ENCODE results near the gene SUSD3.

SUSD3 gene

GRCh38 chr9:93076101-93076791 is 17.7 kb downstream of the SUSD3 start:
- no peak for DNase-seq (ENCODE audit: low read depth in 2 of 2)

- no peak for DNase-seq (ENCODE audit: low read depth in 2 of 2)
Observed at GRCh38 chr9:93076792-93077128, 18.3 kb downstream of the SUSD3 start.

DNA sequence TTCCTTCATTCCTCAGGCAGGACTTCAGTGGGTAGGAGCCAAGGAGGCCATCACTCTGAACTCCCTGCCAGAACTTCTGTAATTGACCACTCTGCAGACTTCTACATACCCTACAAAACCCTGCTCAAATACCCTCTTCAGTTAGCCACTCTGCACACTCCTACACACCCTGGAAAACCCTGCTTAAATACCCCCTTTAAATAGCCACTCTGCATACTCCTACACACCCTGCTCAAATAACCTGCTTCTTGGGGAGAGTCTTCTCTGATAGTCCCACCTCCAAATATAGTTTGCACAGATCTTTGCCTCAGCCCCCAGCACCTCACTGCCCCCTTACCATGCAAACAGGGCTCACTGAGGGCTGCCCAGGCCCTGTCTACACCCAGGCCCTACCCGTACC is 18.9 kb downstream of the SUSD3 start:
- DNase-seq (ENCODE audit: low read depth in 2 of 2), result no peak

DNA sequence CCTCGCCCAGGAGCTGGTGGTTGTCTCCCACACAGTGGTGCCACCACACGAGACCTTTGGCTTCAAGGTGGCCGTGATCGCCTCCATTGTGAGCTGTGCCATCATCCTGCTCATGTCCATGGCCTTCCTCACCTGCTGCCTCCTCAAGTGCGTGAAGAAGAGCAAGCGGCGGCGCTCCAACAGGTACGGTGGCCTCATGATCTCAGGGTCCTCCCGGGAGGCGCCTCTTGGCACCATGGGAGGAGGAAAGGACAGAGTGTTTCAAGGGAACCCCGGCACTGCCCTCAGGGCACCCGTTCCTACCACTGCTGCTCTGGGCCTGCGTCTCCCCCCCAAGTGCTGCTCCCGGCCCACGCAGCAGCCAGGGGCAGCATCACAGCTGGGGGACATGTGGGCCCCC is 19.3 kb downstream of the SUSD3 start:
- DNase-seq (ENCODE audit: low read depth in 2 of 2), result no peak

GRCh38 chr9:93079371-93079770 is 20.9 kb downstream of the SUSD3 start:
- no peak for DNase-seq (ENCODE audit: low read depth in 2 of 2)

DNA sequence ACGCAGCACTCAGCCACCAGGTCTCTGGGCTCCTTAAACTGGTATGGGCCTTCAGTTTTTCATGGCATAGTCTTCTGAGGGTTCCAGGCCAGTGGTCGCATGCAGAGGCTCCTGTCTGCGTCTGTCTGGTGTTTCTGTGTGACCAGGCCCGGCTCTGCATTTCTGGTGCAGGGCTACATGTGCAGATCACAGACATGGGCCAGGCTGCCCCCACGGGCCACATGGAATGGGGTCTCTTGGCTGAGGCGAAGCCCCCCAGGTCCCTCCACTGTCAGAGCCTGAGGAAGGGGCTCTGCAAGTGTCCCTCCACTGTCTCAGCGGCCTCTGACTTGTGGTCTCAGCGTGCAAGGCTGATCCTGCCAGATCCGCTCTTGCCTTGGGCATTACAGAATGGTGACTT is 21.9 kb downstream of the SUSD3 start:
- no peak for DNase-seq (ENCODE audit: low read depth in 2 of 2)

DNA sequence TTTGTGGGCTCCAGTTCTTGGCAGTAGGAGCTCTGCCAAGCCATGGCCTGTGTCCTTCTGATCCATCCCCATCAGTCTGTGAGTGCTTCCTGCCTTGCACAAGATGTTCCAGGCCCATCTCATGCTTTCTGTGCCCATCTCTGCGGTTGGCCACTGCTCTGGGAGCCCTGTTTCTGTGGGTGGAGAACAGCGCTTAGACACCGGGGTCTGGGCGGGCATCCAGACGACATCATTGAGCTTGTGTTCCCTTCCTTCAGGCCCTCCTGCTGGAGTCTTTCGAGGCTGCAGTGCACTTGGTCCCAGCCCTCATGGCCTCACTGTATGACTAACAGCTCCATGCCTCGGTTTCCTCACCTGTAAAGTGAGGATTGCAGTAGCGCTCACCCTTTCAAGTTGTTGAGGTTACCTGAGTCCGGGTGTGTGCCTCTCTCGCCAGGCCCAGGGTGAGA is 22.6 kb downstream of the SUSD3 start:
- DNase-seq (ENCODE audit: low read depth in 2 of 2), result no peak

GRCh38 chr9:93081931-93082330 is 23.4 kb downstream of the SUSD3 start:
- DNase-seq (ENCODE audit: low read depth in 2 of 2), result no peak

DNA sequence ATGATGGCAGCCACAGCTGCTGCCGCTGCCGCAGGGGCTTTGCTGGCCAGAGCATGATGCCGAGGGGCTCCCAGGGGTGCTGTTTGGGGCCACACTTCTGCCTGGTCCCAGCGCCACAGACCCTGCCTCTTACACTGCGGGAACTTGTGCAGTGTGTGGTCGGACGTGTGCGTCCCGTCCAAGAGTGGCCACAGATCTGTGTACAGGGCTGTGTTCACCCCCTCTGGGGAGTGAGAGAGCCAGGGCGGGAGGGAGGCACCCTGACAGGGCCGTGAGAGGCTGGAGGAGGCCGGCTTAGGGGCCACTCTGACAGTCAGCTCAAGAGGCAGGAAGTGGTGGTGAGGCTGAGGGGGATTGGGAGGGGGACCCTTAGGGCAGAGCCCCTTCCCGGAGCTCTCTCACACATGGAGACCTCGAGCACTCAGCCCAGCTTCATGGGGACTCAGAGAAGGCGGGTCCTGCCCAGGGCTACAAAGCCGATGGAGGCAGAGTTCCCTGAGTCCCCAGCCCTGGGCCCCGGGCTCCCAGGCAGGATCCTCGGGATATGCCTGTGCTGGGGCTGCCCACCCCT is 24.4 kb downstream of the SUSD3 start:
- no peak for DNase-seq (ENCODE audit: low read depth in 2 of 2)

DNA sequence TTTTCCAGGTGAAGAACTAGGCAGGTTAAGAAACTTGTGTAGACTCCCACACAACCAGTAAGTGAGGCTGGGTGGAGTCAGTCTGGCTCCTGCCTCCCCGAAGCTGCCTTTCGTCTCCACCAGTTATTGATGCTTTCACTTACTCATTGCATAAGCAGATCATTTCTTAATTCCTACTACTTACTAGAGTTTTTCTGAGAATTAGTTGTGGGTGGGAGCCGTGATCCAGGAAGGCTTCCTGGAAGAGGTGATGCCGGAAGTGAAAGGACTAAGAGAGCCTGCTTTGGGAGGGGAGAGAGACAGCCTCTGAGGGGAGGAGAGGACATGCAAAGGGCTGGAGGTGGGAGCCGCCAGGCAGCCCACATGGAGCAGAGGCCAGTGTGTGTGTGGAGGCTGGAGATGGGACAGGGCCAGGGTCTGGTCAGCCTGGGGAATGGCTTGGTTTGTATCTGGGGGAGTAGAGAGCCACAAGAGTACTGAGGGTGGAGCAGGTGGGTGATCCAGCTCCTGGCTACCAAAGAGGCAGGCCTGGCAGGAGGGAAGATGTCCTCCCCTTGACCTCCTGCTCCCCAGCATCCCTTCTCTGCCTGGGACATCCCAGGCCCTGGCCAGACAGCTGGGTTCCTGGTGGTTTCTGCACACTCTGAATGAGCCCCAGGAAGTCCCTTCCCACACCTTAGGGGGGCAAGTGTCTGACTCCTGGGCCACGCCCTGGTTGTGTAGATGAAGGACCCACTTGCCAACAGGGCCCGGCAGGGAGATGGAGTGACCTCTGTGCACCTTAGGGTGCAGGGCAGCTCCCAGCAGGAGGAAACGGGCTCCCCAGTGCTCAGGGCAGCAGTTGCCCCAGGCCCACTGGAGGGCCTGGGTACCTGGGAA is 25.3 kb downstream of the SUSD3 start:
- DNase-seq (ENCODE audit: low read depth in 2 of 2), result no peak

DNA sequence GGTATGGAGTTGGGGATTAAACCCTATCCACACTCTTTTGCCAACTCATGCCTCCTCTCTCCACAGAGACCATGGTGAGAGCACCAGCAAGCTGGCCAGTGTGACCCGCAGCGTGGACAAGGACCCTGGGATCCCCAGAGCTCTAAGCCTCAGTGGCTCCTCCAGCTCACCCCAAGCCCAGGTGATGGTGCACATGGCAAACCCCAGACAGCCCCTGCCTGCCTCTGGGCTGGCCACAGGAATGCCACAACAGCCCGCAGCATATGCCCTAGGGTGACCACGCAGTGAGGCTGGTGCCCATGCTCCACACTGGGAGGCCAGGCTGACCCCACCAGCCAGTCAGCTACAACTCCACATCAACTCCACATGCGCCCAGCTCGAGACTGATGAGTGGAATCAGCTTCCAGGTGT is 26.0 kb downstream of the SUSD3 start:
- no peak for DNase-seq (ENCODE audit: low read depth in 2 of 2)

- no peak for DNase-seq (ENCODE audit: low read depth in 2 of 2)
Observed at GRCh38 chr9:93085676-93086075, 27.2 kb downstream of the SUSD3 start.

- DNase-seq (ENCODE audit: low read depth in 2 of 2), result no peak
Observed at GRCh38 chr9:93086447-93087224, 28.1 kb downstream of the SUSD3 start.

- no peak for DNase-seq (ENCODE audit: low read depth in 2 of 2)
Observed at GRCh38 chr9:93087971-93088655, 29.6 kb downstream of the SUSD3 start.

- DNase-seq (ENCODE audit: low read depth in 2 of 2), result no peak
Observed at GRCh38 chr9:93088656-93089015, 30.1 kb downstream of the SUSD3 start.

- DNase-seq (ENCODE audit: low read depth in 2 of 2), result no peak
Observed at GRCh38 chr9:93089024-93089423, 30.5 kb downstream of the SUSD3 start.

DNA sequence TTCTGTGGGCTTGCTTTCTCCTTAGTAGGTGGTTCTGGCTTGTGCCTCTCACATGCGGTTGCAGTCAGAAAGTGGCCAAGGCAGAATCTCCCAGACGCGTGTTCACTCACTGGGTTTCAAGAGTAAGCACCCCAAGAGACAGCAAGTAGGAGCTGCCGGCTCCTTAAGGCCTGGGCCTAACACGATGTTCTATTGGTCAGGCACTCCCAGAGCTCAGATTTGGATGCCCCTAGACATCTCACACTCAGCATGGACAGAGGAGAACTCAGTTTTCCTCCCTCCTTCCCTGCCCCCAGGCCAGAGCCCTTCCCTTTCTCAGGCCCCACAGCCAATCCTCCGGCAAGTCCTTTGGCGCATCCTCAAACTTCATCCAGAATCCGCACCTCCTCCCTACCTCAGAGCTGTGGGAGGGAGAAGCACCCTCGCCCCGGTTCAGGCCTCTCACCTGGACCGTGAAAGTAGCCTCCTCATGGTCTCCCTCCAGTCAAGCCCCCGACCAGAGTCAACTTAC is 31.0 kb downstream of the SUSD3 start:
- no peak for DNase-seq (ENCODE audit: low read depth in 2 of 2)

DNA sequence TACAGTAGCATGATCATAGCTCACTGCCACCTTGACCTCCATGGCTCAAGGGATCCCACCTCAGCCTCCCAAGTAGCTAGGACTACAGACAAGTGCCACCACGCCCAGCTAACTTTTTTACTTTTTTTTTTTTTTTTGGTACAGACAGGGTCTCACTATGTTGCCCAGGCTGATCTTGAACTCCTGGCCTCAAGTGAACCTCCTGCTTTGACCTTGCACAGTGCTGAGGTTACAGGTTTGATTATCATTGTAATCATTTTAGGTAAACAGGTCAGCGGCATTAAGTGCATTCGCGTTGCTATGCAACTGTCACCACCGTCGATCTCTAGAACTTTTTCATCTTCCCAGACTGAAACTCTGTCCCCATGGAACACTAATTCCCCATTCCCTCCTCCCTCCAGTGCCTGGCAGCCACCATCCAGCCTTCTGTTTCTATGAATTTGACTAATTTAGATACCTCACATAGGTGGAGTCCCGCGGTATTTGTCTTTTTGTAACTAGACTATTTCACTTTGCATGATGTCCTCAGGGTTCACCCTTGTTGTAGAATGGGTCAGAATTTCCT is 31.7 kb downstream of the SUSD3 start:
- DNase-seq (ENCODE audit: low read depth in 2 of 2), result no peak

- DNase-seq (ENCODE audit: low read depth in 2 of 2), result no peak
Observed at GRCh38 chr9:93091056-93091452, 32.6 kb downstream of the SUSD3 start.

DNA sequence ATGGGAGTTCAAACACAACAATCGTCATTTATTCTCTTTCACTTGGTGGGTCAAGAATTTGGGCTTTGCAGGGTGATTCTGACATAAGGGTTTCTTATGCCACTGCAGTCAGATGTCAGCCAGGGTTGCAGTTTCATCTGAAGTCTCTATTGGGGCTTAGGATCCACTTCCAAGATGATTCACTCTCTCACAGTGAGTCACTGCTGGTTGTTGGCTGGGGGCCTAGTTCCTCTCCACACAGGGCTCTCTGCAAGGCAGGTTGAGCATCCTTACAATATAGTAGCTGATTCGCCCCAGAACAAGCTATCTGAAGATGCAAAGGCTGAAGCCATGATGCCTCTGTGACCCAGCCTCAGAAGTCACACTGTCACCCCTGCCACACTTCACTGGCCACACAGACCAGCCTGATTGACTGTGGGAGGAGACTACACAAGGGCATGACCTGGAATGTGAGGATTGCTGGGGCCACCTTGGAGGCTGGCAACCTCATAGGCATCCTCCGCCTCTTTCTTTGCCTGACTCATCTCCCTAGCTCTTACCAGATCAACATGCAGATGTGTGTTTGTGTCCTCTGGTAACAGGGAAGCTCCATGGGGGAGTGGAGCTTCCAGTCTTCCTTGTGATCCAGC is 33.1 kb downstream of the SUSD3 start:
- peak in 1 of 2 donors; percentile 43 for DNase-seq (ENCODE audit: low read depth in 2 of 2)

All from activated CD8-positive, alpha-beta memory T cell treated with anti-CD3 and anti-CD28 coated beads for 4 hours (primary cell).